Posterior vena cava (tissue), 2 donors: ENCODE data around the gene CCT5. TPM values are rescaled to one million over a fixed set of nuclear protein-coding genes. Genes with fewer than 3 reads are reported as not detected.
"Not testable (repeated sequence)": the region's sequence is repeated elsewhere in the genome, so short reads cannot be mapped to it uniquely, and the experiment has no call there.

ENCODE experiments used
- DNase-seq: peaks from one replicate; pipeline ENCODE4 v3.0.0-alpha.2; 2020; ENCODE audit warnings: low spot score
- intact Hi-C, 2 donors: fragments of 100-400 bp; cut with DNase I; formaldehyde crosslinking; loops; one replicate each; pipeline versions ENCODE4 v1.14.1 to v1.14.2; 2022 to 2023
- total RNA-seq, 2 donors: library from RNA; stranded (reverse); fragmentation: NEBNext Ultra II Directional; extraction: Animal tissue kit (Norgen Biotek cat#: 25700); gene quantifications; one replicate each; pipeline ENCODE4 v1.2.1, GENCODE V29; 2021
- donor health status: DM: yes; HTN: yes; CAD: no.
- donor health status: DM: yes; HTN: yes; CAD: no.

Gene CCT5
- total RNA-seq, 2 donors from 2014 or later, result 97.0 to 124 TPM

- DNase-seq, result no peak
- intact Hi-C loops, result no loop called here
These were observed 6.3 kb upstream of the CCT5 start for GRCh38 chr5:10243660-10244240.

- intact Hi-C loops, result no loop called here
- DNase-seq, result no peak
These were observed 5.6 kb upstream of the CCT5 start for GRCh38 chr5:10244342-10244944.

- intact Hi-C loops, result no loop called here
- DNase-seq, result no peak
These were observed 3.3 kb upstream of the CCT5 start for GRCh38 chr5:10246761-10247160.

- intact Hi-C loops, result not testable (repeated sequence)
These were observed 2.9 kb upstream of the CCT5 start for GRCh38 chr5:10247217-10247616.

GRCh38 chr5:10248378-10249260, 1.5 kb upstream of the CCT5 start:
- no peak for DNase-seq
- intact Hi-C loops, result no loop called here

More at GRCh38 chr5:10247217-10247616, 2.9 kb upstream of the CCT5 start:
- DNase-seq, result not testable (repeated sequence)

- no peak for DNase-seq
- intact Hi-C loops, result no loop called here
These were observed 761 bp downstream of the CCT5 start for GRCh38 chr5:10250806-10251276.

- DNase-seq, result no peak
- intact Hi-C loops, result no loop called here
These were observed 1.3 kb downstream of the CCT5 start for GRCh38 chr5:10251405-10251804.

GRCh38 chr5:10253390-10253789, 3.3 kb downstream of the CCT5 start:
- intact Hi-C loops, result no loop called here
- no peak for DNase-seq

- intact Hi-C loops, result no loop called here
- DNase-seq, result no peak
These were observed 4.6 kb downstream of the CCT5 start for GRCh38 chr5:10254686-10255085.

- DNase-seq, result no peak
- intact Hi-C loops, result no loop called here
These were observed 7.8 kb downstream of the CCT5 start for GRCh38 chr5:10257870-10258269.

GRCh38 chr5:10259899-10260298, 9.8 kb downstream of the CCT5 start:
- intact Hi-C loops, result no loop called here
- no peak for DNase-seq

GRCh38 chr5:10261065-10261464, 11.0 kb downstream of the CCT5 start:
- no peak for DNase-seq
- intact Hi-C loops, result no loop called here

- DNase-seq, result no peak
- intact Hi-C loops, result no loop called here
These were observed 12.2 kb downstream of the CCT5 start for GRCh38 chr5:10262121-10262774.

- DNase-seq, result no peak
- intact Hi-C loops, result no loop called here
These were observed 12.9 kb downstream of the CCT5 start for GRCh38 chr5:10262995-10263394.

- no peak for DNase-seq
- intact Hi-C loops, result no loop called here
These were observed 14.5 kb downstream of the CCT5 start for GRCh38 chr5:10264604-10265003.

GRCh38 chr5:10265245-10266109, 15.4 kb downstream of the CCT5 start:
- intact Hi-C loops, result no loop called here
- no peak for DNase-seq

GRCh38 chr5:10266137-10266536, 16.1 kb downstream of the CCT5 start:
- no peak for DNase-seq
- intact Hi-C loops, result no loop called here

- DNase-seq, result no peak
- intact Hi-C loops, result no loop called here
These were observed 16.8 kb downstream of the CCT5 start for GRCh38 chr5:10266839-10267238.

GRCh38 chr5:10268100-10268499, 18.0 kb downstream of the CCT5 start:
- intact Hi-C loops, result no loop called here

More at GRCh38 chr5:10268100-10268499, 18.0 kb downstream of the CCT5 start:
- DNase-seq, result no peak
